ENCODE data around the gene BEND4.

- TF ChIP-seq POLR2AphosphoS5 (IDR thresholded peaks at IDR 0.05; ENCODE audit: low read depth, low read length) (no peak), TAF1 (IDR thresholded peaks at IDR 0.05; ENCODE audit: borderline replicate concordance, insufficient read depth, low read length) (no peak)
Measured at GRCh38 chr4:42144028-42144427, 8.4 kb downstream of the BEND4 start.

Measured in PFSK-1 (cell line).